GM18507 (cell line): ENCODE data around the gene TMEM272.
A peak's percentile ranks its signal among the peaks of the same experiment; 100 is the strongest.

ENCODE experiments used
- DNase-seq: peaks from one replicate; pipeline ENCODE4 v3.0.0; 2011; ENCODE audit warnings: low read depth; ENCODE audit not compliant: insufficient read length; ENCODE audit errors: extremely low spot score
- FAIRE-seq: peaks from 2 replicates; lab custom pipeline; 2011; peaks lifted over from hg19 to GRCh38; lab: Jason Lieb, UNC

Gene TMEM272

GRCh38 chr13:51856998-51857397, 12.0 kb upstream of the TMEM272 start:
- DNase-seq (no peak), FAIRE-seq (no peak)

- FAIRE-seq (no peak), DNase-seq (no peak)
Measured at GRCh38 chr13:51856027-51856736, 11.2 kb upstream of the TMEM272 start.

- FAIRE-seq (peak; percentile 44), DNase-seq (peak; percentile 18)
Measured at GRCh38 chr13:51849145-51850101, 4.4 kb upstream of the TMEM272 start.

- FAIRE-seq (no peak), DNase-seq (no peak)
Measured at GRCh38 chr13:51848674-51849073, 3.7 kb upstream of the TMEM272 start.

- DNase-seq: no peak
- no peak for FAIRE-seq
Measured at GRCh38 chr13:51846756-51847155, 1.8 kb upstream of the TMEM272 start.

GRCh38 chr13:51845574-51846318, 769 bp upstream of the TMEM272 start:
- DNase-seq: no peak
- no peak for FAIRE-seq

GRCh38 chr13:51843529-51843928, 1.4 kb downstream of the TMEM272 start:
- no peak for FAIRE-seq
- DNase-seq: no peak

- no peak for DNase-seq
- no peak for FAIRE-seq
Measured at GRCh38 chr13:51841732-51842131, 3.2 kb downstream of the TMEM272 start.

GRCh38 chr13:51840917-51841316, 4.1 kb downstream of the TMEM272 start:
- FAIRE-seq: no peak
- no peak for DNase-seq

GRCh38 chr13:51839711-51840540, 5.1 kb downstream of the TMEM272 start:
- FAIRE-seq (no peak), DNase-seq (no peak)

GRCh38 chr13:51838240-51838846, 6.6 kb downstream of the TMEM272 start:
- no peak for DNase-seq
- no peak for FAIRE-seq

GRCh38 chr13:51837016-51837415, 8.0 kb downstream of the TMEM272 start:
- no peak for FAIRE-seq
- DNase-seq: no peak

GRCh38 chr13:51834581-51835171, 10.3 kb downstream of the TMEM272 start:
- DNase-seq (no peak), FAIRE-seq (no peak)

GRCh38 chr13:51833980-51834379, 11.0 kb downstream of the TMEM272 start:
- no peak for DNase-seq
- no peak for FAIRE-seq

GRCh38 chr13:51832471-51833152, 12.4 kb downstream of the TMEM272 start:
- peak; percentile 68 for FAIRE-seq
- no peak for DNase-seq

- no peak for DNase-seq
- no peak for FAIRE-seq
Measured at GRCh38 chr13:51831519-51831918, 13.5 kb downstream of the TMEM272 start.

- DNase-seq (no peak), FAIRE-seq (no peak)
Measured at GRCh38 chr13:51829568-51829899, 15.4 kb downstream of the TMEM272 start.
